Neural progenitor cell (in vitro differentiated cells): ENCODE results near the gene PEX7.

Source experiments
- CTCF ChIP-seq: fragments of 200-600 bp; sonication (generic); IDR thresholded peaks from 2 replicates; pipeline ENCODE4 v1.5.1; 2017; ENCODE audit warnings: antibody characterized with exemption, mild to moderate bottlenecking
- EZH2 ChIP-seq: fragments of 200-600 bp; sonication (generic); IDR thresholded peaks from 2 replicates; pipeline ENCODE4 v1.6.1; 2017; ENCODE audit warnings: antibody characterized with exemption, mild to moderate bottlenecking, moderate library complexity

- TF ChIP-seq EZH2 (no peak), CTCF (no peak)
These were observed 11.1 kb upstream of the PEX7 start for GRCh38 chr6:136811272-136811671.
